H4 (cell line): ENCODE measurements around the gene TM2D3. TPM values are rescaled to one million over a fixed set of nuclear protein-coding genes. Genes with fewer than 3 reads are reported as not detected.

Source experiments
- DNase-seq: peaks from one replicate; pipeline ENCODE4 v3.0.0-alpha.2; 2015; ENCODE audit warnings: low spot score
- total RNA-seq: library from RNA; depleted of rRNA; stranded (reverse); fragments of >200 nt; shearing (Covaris generic); gene quantifications from 2 replicates; pipeline ENCODE4 v1.2.3, GENCODE V29; 2014; rRNA removed

TM2D3 gene
- total RNA-seq, result 47.9 and 50.3 TPM in 2 replicates

GRCh38 chr15:101652098-101652785 lies at the start of gene TM2D3:
TM2D3 (minus strand) TSS chr15:101652381; CDS start chr15:101652361, 20 bp downstream.
- peak; percentile 78 for DNase-seq

GRCh38 chr15:101698314-101698713 lies 46.1 kb upstream of the TM2D3 start:
- no peak for DNase-seq

GRCh38 chr15:101697488-101697887 lies 45.3 kb upstream of the TM2D3 start:
- DNase-seq, result no peak

GRCh38 chr15:101696829-101697228 lies 44.6 kb upstream of the TM2D3 start:
- DNase-seq, result no peak

GRCh38 chr15:101694261-101694660 lies 42.1 kb upstream of the TM2D3 start:
- DNase-seq, result no peak

- no peak for DNase-seq
Measured at GRCh38 chr15:101692801-101693598, 40.8 kb upstream of the TM2D3 start.

- no peak for DNase-seq
Measured at GRCh38 chr15:101689901-101690300, 37.7 kb upstream of the TM2D3 start.

- no peak for DNase-seq
Measured at GRCh38 chr15:101686718-101687117, 34.5 kb upstream of the TM2D3 start.

GRCh38 chr15:101684877-101685276 lies 32.7 kb upstream of the TM2D3 start:
- DNase-seq, result no peak

- no peak for DNase-seq
Measured at GRCh38 chr15:101684384-101684783, 32.2 kb upstream of the TM2D3 start.

GRCh38 chr15:101679806-101680205 lies 27.6 kb upstream of the TM2D3 start:
- no peak for DNase-seq

GRCh38 chr15:101676921-101677329 lies 24.7 kb upstream of the TM2D3 start:
- DNase-seq, result no peak

GRCh38 chr15:101675796-101676582 lies 23.8 kb upstream of the TM2D3 start:
- peak; percentile 25 for DNase-seq

GRCh38 chr15:101675015-101675414 lies 22.8 kb upstream of the TM2D3 start:
- DNase-seq, result peak; percentile 26

GRCh38 chr15:101672298-101672697 lies 20.1 kb upstream of the TM2D3 start:
- DNase-seq, result no peak

GRCh38 chr15:101669744-101670143 lies 17.6 kb upstream of the TM2D3 start:
- no peak for DNase-seq

GRCh38 chr15:101667881-101668280 lies 15.7 kb upstream of the TM2D3 start:
- no peak for DNase-seq

GRCh38 chr15:101664303-101664913 lies 12.2 kb upstream of the TM2D3 start:
- DNase-seq, result no peak

- DNase-seq, result no peak
Measured at GRCh38 chr15:101662203-101662602, 10.0 kb upstream of the TM2D3 start.

GRCh38 chr15:101660005-101660404 lies 7.8 kb upstream of the TM2D3 start:
- DNase-seq, result no peak

GRCh38 chr15:101657968-101658784 lies 6.0 kb upstream of the TM2D3 start:
- DNase-seq, result no peak
